Uterus (tissue), 4 donors: Measurements from ENCODE around the gene RNGTT. TPM values are rescaled to one million over a fixed set of nuclear protein-coding genes. Genes with fewer than 3 reads are reported as not detected.
"Not testable (repeated sequence)": the region's sequence is repeated elsewhere in the genome, so short reads cannot be mapped to it uniquely, and the experiment has no call there.

ENCODE experiments used
- DNase-seq, 2 donors: peaks; one replicate each; pipeline ENCODE4 v3.0.0-alpha.2; 2019 to 2020
- H3K27ac ChIP-seq, 2 donors: fragments of 200-600 bp; sonication (generic); 1 replicate in 1 of 2; 2 replicates in 1 of 2; pipeline ENCODE4 v1.5.1; 2016 to 2018
- H3K27me3 ChIP-seq, 2 donors: fragments of 200-600 bp; sonication (generic); one replicate each; pipeline ENCODE4 v1.5.1; 2018 to 2019; ENCODE audit warnings: control low read depth in 1 of 2
- H3K36me3 ChIP-seq, 2 donors: fragments of 200-600 bp; sonication (generic); one replicate each; pipeline ENCODE4 v1.5.1; 2019; ENCODE audit warnings: control low read depth in 1 of 2
- H3K4me1 ChIP-seq, 2 donors: fragments of 200-600 bp; sonication (generic); one replicate each; pipeline ENCODE4 v1.5.1; 2018 to 2019; ENCODE audit warnings: control low read depth in 1 of 2
- H3K4me3 ChIP-seq, 2 donors: fragments of 200-600 bp; sonication (generic); 1 replicate in 1 of 2; 2 replicates in 1 of 2; pipeline ENCODE4 v1.5.1; 2018 to 2019; ENCODE audit warnings: mild to moderate bottlenecking in 1 of 2
- H3K9me3 ChIP-seq, 2 donors: fragments of 200-600 bp; sonication (generic); one replicate each; pipeline ENCODE4 v1.5.1; 2019; ENCODE audit warnings: control low read depth in 1 of 2
- CTCF ChIP-seq, 4 experiments: fragments of 200-600 bp in 2 of 4; fragments of 450-650 bp in 2 of 4; sonication (generic) in 2 of 4; IDR thresholded peaks; one replicate each; pipeline ENCODE4 v1.5.1; 2016 to 2019; ENCODE audit warnings: antibody characterized with exemption in 4 of 4, mild to moderate bottlenecking in 2 of 4, moderate library complexity in 1 of 4
- POLR2A ChIP-seq, 2 donors: fragments of 450-650 bp; IDR thresholded peaks; one replicate each; pipeline ENCODE4 v1.6.1; 2016; ENCODE audit warnings: antibody characterized with exemption in 2 of 2, mild to moderate bottlenecking in 1 of 2, moderate library complexity in 1 of 2
- intact Hi-C: fragments of 100-400 bp; cut with DNase I; formaldehyde crosslinking; loops from one replicate; pipeline ENCODE4 v1.15.1; 2023; ENCODE audit warnings: low total_unique reads
- total RNA-seq, 4 donors: library from RNA; depleted of rRNA in 3 of 4; stranded (reverse); fragments of >200 nt in 3 of 4; gene quantifications; one replicate each; pipeline versions ENCODE4 v1.1.0 to v1.2.4, GENCODE V29; 2014 to 2023
- donor health status: DM: yes; HTN: yes; CAD: no.

Gene RNGTT
- total RNA-seq, 4 donors from 2014 or later, result 7.4 to 45.7 (median 16.1) TPM

DNA sequence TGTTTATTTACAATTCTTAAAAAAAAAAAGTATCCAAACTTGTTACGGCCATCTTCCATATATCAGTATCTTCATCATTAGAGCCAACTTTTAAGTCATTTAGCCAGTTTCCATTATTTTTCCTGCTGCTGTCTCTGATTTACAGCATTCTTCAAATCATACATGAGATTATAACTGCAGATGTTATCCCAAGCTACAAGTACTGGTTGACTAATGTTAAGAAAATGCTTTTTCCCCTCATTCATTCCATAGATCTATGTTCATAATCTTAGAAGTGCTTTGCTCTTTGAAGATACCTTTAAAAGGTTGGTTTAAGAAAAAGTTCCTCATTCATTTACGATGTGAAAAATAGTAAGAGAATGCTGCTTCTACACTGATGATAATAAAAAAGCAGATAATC lies 158.7 kb downstream of the RNGTT start:
- no peak overlapping the region for H3K4me3 ChIP-seq
- no peak overlapping the region for H3K27ac ChIP-seq
- no peaks in the 10 kb centered on the region for H3K9me3 ChIP-seq
- DNase-seq, result no peak
- TF ChIP-seq CTCF (IDR thresholded peaks at IDR 0.05) (no peak), POLR2A (IDR thresholded peaks at IDR 0.05) (no peak)
- no peaks in the 10 kb centered on the region for H3K4me1 ChIP-seq
- H3K36me3 ChIP-seq, result no peaks in the 10 kb centered on the region
- intact Hi-C loops, result no loop called here
- H3K27me3 ChIP-seq, result no peaks in the 10 kb centered on the region

DNA sequence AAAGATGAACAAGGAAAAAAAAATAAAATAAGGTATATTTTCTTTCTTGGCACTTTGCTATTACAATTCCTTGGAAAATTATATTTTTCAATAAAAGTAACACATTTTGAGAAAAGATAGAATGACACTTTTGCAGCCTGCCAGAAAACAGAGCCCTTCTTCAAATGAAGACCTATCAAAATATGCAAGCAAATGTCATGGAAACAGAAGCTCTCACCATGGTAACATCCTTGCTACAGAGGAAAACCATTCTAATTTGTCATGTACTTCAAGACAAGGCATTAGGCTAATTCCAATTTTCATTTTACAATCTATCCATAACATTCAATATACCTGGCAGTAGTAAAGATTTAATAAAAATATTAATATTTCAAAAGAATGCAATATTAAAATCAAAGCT lies 177.9 kb downstream of the RNGTT start:
- no peaks in the 10 kb centered on the region for H3K27me3 ChIP-seq
- no peak overlapping the region for H3K27ac ChIP-seq
- no peaks in the 10 kb centered on the region for H3K4me1 ChIP-seq
- TF ChIP-seq POLR2A (IDR thresholded peaks at IDR 0.05) (no peak), CTCF (IDR thresholded peaks at IDR 0.05) (no peak)
- intact Hi-C loops, result no loop called here
- H3K36me3 ChIP-seq, result no peaks in the 10 kb centered on the region
- H3K9me3 ChIP-seq, result no peaks in the 10 kb centered on the region
- H3K4me3 ChIP-seq, result no peak overlapping the region
- DNase-seq, result no peak

DNA sequence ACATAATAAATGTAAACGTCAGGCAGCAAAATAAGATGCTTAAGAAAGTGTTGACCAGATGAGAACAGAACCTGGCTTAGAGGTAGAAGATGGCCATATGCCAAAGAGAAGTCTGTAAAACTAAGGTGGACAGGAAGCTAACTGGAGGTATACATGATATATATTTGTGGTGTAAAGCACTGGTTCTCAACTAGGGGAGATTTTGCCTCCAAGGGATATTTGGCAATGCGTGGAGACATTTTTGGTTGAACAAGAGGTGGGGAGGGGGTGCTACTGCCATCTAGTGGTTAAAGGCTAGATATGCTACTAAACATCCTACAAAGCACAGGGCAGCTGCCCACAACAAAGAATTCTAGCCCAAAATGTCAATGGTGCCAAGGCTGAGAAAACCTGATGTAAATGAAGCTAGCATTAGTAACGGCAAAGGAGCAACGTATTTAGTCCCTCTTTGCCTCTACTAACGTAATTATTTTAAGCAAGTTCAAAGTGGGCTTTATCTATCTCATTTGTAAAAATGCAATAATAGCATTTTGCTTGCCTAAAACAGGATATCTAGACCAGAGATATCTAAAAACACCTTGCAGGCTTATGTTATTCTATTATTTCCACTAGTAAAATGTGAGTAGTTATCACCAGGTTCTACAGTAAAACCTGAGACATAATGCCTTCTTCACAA lies 182.6 kb downstream of the RNGTT start:
- no peak overlapping the region for H3K4me3 ChIP-seq
- H3K27me3 ChIP-seq, result no peaks in the 10 kb centered on the region
- TF ChIP-seq POLR2A (IDR thresholded peaks at IDR 0.05) (no peak), CTCF (IDR thresholded peaks at IDR 0.05) (peak; percentile 45 to 64 (median 58))
- H3K36me3 ChIP-seq, result no peaks in the 10 kb centered on the region
- no peaks in the 10 kb centered on the region for H3K4me1 ChIP-seq
- DNase-seq, result peak; percentile 22 to 27
- H3K9me3 ChIP-seq, result no peaks in the 10 kb centered on the region
- no peak overlapping the region for H3K27ac ChIP-seq
- intact Hi-C loops, result no loop called here

- intact Hi-C loops, result no loop called here
- DNase-seq, result no peak
- Histone ChIP-seq H3K9me3 (no peaks in the 10 kb centered on the region), H3K27me3 (no peaks in the 10 kb centered on the region), H3K27ac (no peak overlapping the region), H3K4me3 (no peak overlapping the region), H3K4me1 (no peaks in the 10 kb centered on the region), H3K36me3 (no peaks in the 10 kb centered on the region)
- TF ChIP-seq POLR2A (IDR thresholded peaks at IDR 0.05) (no peak), CTCF (IDR thresholded peaks at IDR 0.05) (no peak)
Observed at GRCh38 chr6:88775866-88776571, 187.4 kb downstream of the RNGTT start.

GRCh38 chr6:88768114-88768513 lies 195.3 kb downstream of the RNGTT start:
- H3K27ac ChIP-seq, H3K4me1 ChIP-seq, intact Hi-C loops: not testable (repeated sequence)

More at GRCh38 chr6:88768114-88768513, 195.3 kb downstream of the RNGTT start:
- not testable (repeated sequence) for H3K36me3 ChIP-seq, DNase-seq, H3K27me3 ChIP-seq, H3K9me3 ChIP-seq, H3K4me3 ChIP-seq
